GM19438 (cell line): ENCODE measurements around the gene LBH.
"Not testable (repeated sequence)": the region's sequence is repeated elsewhere in the genome, so short reads cannot be mapped to it uniquely, and the experiment has no call there.

Experiments
- ATAC-seq: cut with Tn5 transposase; IDR thresholded peaks from one replicate; pipeline ENCODE4 v1.9.1; 2021; ENCODE audit warnings: low read depth; ENCODE audit not compliant: unreplicated experiment

LBH gene

DNA sequence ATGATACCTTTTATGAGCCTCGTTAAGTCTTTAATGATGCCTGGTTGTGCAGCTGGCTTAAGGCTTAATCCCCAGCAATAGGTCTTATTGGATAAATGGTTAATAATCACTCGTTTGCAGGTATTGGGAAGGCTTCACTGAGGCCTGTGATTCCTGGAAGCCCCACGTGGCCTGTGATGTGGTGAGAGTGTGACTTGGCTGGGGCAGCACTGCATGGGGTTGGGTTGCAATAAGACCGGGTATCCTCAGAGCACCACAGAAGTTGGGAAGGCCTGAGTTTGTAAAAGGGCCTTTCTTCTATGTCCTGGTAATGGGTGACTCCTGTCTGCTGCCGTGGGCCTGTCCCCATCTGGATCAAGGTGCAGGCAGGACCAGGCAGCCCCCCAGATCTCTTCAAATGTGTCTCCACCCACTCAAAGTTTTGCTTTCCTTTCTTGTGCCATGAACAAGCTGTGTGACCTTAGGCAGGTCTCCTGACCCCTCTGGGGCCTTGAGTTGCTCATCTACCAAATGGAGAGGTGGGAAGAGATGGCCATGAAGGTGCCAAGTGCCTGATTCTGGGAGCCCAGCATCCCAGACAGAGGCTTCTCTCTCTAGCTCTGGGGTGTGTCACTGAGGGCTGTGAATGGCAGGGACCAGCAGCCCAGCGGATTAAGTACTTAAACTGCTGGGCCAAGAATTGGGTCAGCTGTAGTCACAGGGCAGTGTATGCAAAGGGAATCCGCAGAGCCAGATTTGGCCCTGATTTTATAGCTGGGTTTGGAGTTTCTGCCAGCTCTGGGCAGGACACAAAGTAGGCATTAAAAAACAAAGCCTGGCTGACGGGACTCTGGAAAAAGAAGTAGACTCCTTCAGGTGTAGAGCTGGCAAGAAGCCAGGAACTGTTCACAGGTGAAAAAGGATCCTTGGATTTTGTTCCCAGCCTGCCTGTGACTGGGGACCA is 24.4 kb downstream of the LBH start:
- no peak for ATAC-seq

GRCh38 chr2:30257266-30258214 is 26.2 kb downstream of the LBH start:
- no peak for ATAC-seq

DNA sequence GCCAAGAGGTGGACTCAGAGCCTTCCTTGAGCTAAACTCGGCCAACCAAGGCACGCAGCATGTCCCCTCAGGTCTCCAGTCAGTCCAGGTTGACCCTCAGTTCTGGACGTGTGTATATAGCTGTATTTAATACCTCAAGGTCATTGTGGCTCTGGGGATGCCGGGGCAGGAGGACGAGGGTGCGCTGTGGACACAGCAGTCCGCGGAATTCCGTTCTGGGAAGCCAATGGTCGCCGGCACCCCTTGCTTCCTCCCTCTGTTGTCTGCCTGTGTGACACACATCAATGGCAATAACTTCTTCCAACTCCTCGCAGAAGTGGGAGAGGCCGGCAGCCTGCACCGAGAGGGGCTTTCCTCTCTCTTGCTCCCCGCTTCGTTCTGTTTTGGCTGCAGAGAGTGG is 27.7 kb downstream of the LBH start:
- no peak for ATAC-seq

DNA sequence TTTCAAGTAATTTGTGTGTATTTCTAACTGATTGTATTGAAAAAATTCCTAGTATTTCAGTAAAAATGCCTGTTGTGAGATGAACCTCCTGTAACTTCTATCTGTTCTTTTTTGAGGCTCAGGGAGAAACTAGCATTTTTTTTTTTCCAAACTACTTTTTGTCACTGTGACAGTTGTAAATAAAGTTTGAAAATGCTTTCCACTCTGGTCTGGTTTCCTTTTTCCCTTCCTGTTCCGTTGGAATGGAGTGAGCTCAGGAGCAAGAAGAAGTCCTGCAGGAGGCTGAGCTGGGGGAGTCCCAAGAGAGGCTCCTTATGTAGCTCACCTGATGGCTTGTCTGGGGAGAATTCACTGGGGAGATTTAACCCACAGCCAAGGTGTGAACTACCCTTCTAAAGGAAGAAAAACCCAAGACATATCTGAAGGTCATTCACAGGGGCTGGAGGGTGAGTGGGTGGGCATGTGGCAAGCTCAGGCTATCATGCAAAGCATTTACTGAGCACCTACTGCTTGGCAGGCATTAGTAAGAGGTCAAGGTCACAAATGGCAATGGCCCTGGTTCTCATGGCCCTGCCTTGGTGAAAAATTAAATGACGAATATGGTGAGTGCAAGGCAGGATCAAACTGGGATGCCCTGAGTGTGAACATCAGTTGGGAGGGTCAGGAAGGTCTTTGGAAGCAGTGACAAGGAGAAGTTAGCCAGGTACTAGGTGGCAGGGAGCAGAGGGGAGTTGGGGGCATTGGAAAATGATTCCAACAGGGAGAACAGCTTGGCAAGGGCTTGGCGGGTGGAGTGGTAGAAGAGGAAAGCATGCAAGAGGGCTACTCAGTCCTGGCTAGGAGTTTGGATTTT is 28.7 kb downstream of the LBH start:
- no peak for ATAC-seq

DNA sequence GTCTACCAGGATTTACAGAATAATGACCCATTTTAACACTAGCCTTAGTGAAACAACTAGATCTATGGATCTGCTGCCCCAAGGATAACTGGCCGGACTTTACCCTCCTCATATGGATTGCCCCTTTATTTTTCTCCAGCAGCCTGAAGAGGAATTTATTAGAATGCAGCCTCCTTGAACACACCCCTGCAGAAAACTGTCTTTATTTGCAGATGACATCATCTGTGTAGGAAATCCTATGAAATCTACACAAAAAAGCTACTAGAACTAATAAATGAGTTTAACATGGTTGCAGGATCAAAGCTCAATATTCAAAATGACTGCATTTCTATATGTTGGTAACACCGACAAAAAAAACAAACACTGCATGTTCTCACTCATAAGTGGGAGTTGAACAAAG is 29.6 kb downstream of the LBH start:
- no peak for ATAC-seq

- ATAC-seq = no peak
Observed at GRCh38 chr2:30261695-30262211, 30.4 kb downstream of the LBH start.

DNA sequence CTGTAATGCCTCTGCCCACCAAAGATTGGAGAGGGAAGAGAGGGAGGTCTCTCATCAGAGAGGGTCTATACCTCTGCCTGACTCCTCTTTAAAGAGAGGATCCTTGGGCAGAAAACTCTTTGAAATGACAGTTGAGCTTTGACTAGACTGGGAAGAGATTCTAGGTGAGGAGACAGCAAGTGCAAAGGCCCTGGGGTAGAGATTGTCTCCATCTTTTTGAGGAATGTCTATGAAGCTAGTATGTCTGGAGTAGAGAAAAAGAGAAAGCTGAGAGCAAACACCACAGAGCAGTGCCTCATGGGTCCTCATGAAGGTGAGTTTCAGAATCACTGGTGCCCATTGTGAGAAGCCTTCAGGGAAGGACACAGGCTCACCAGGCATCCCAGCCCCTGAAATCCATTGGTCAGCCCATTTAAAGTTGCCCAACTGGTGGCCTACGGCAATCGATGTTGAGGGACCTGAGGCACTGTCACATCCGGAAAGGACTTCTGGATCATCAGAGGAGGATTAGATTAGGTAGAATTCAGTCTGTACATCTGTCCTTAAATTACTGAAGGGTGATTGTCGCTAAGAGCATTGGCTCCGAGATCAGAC is 31.5 kb downstream of the LBH start:
- ATAC-seq = no peak

- ATAC-seq = no peak
Observed at GRCh38 chr2:30264274-30264673, 32.9 kb downstream of the LBH start.

GRCh38 chr2:30265052-30266015 is 34.0 kb downstream of the LBH start:
- ATAC-seq = no peak

DNA sequence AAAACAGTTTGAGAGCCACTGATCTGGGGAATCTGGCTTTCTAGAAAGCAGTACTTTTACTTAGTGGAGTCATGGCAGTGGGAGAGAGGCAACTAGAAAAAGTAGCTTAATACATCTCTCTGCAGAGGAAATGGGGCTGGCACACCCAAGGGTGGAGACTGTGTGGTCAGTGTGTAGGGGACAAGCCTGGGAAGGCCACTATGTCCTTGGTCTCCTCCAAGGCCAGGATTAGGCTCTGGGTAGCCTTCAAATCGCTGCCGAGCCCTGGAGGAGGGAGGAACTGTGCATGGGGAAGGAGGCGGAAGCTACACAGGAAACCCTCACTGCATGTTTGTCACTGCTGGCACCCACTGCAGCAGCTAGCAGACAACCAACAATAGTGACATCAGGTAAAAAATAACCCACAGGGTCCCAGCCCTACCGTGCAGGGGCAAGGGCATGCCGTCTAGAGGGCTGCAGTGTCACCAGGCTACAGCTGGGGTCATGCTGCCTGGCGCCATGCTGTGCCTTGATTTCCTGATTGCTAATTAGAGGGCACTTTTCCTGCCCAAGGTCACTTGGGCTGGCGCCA is 34.8 kb downstream of the LBH start:
- ATAC-seq = peak; percentile 63

DNA sequence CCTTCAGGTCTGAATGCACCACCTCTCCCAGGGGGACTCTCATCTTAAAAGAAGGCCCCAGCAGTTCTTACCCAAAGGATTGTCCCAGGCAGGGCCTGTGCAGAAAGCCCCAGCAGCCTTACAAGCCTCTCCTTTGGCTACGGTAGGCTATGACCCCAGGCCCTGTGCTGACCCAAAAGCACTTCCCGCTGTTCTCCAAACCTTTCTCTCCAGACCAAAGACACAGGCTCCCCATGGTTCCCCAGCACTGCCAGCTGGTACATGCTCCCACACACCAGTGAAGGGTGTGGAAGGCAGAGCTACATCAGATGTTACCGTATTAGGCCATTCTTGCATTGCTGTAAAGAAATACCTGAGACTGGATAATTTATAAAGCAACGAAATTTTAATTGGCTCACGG is 35.4 kb downstream of the LBH start:
- no peak for ATAC-seq

DNA sequence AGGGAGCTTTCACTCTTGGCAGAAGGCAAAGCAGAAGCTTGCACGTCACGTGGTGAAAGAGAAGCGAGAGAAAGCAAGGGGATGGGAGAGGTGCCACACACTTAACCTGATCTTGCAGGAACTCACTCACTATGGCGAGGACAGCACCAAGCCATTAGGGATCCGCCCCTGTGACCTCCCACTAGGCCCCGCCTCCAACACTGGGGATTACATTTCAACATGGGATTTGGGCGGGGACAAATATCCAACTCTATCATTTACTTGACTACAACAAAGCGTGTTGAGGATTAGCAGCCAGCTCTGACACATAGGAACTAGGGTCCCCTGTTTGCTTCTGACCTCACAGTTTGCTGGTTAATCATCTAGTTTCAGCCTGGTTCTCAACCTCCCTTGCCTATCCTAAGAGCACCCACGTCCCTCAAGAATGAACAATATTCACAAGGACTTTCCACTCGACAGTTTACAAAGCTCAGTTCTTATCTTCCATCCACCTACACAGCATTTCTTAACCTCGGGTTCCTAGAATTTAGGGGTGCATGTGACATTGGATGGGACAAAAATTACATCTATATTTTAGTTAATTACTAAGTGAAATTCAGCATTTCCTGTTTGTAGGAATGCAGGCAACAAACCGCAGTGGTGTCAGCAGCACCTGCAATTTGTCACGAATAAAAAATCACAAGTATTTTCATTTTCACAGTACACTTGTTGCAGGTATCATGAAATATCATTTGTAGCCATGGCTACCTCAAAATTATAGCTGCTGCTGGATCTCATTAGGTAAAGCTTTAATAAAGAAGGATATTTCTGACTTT is 36.0 kb downstream of the LBH start:
- ATAC-seq = no peak

GRCh38 chr2:30268296-30268871 is 37.0 kb downstream of the LBH start:
- ATAC-seq = no peak

DNA sequence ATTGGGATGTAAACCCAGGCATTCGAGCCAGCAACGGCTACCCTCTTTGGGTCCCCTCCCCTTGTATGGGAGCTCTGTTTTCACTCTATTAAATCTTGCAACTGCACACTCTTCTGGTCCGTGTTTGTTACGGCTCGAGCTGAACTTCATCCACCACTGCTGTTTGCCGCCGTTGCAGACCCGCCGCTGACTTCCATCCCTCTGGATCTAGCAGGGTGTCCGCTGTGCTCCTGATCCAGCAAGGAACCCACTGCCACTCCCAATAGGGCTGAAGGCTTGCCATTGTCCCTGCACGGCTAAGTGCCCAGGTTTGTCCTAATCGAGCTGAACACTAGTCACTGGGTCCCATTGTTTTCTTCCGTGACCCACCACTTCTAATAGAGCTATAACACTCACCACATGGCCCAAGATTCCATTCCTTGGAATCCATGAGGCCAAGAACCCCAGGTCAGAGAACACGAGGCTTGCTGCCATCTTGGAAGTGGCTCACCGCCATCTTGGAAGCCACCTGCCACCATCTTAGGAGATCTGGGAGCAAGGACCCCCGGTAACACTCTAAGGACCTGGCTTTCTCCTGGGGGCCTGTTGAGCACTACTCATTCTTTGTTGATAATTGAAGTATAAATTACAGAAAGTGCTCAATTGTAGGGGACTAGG is 37.9 kb downstream of the LBH start:
- ATAC-seq = not testable (repeated sequence)

DNA sequence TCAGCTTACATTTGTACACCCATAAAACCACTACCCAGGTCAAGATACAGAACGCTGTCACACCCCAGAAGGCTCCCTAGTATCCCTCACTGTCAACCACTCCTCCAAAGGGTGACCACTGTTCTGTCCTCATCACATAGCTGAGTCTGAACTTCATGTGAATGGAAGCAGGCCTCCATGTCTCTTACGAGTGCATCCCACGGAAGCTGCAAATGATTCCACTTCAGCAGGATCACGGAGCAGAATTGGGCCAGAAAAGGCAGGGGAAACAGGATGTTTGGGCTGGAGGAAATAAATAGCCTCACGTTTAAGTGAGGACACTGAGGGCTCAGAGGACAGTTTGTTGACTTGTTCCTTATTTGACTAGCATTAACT is 38.4 kb downstream of the LBH start:
- no peak for ATAC-seq

DNA sequence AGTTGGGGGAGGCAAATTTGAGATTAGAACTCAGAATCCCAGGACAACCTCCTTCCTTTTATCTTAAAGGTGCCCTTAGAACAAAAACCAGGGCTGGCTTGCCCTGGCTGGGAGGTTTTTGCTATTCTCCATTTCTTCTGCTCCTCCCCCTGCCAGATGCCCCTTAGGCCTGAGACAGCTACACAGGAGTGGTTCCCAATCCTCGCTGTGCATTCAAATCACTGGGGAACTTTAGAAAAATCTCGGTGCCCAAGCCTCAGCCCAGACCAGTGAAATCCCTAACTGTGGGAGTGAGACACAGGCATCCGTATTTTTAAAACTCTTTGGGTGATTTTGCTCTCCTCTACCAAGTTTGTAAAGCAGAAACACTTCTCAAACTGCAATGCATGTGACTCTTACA is 38.8 kb downstream of the LBH start:
- no peak for ATAC-seq

- ATAC-seq = no peak
Observed at GRCh38 chr2:30271301-30271700, 40.0 kb downstream of the LBH start.
